ENCODE data around the gene NR1I2. TPM values are rescaled to one million over a fixed set of nuclear protein-coding genes. Genes with fewer than 3 reads are reported as not detected.

Gene NR1I2
- total RNA-seq, 1 donor from 2014 or later: 0.13 TPM

DNA sequence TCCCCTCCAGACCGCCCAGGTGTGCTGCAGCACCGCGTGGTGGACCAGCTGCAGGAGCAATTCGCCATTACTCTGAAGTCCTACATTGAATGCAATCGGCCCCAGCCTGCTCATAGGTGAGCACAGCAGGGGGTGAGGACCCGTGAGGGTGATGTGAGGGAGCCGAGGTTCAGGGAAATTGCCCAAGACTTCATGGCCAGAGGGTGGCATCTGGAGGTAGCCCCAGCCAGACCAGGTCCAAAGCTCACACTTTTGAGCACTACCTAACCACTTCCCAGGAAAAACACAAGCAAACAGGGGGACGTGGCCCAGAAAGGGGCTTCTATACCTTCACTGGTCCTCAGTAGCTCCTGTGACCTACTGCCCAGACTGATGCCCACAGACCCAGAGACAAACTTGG, 33.8 kb downstream of the NR1I2 start:
- H3K4me3 Mint-ChIP-seq: no peak overlapping the region

DNA sequence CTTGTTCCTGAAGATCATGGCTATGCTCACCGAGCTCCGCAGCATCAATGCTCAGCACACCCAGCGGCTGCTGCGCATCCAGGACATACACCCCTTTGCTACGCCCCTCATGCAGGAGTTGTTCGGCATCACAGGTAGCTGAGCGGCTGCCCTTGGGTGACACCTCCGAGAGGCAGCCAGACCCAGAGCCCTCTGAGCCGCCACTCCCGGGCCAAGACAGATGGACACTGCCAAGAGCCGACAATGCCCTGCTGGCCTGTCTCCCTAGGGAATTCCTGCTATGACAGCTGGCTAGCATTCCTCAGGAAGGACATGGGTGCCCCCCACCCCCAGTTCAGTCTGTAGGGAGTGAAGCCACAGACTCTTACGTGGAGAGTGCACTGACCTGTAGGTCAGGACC, 35.2 kb downstream of the NR1I2 start:
- no peaks in the 10 kb centered on the region for H3K9me3 Mint-ChIP-seq
- no peak overlapping the region for H3K4me3 Mint-ChIP-seq
- H3K36me3 Mint-ChIP-seq (ENCODE audit: low read depth): no peaks in the 10 kb centered on the region
- intact Hi-C loops (cut with micrococcal nuclease): no loop called here
- no peaks in the 10 kb centered on the region for H3K4me1 Mint-ChIP-seq (ENCODE audit: low read depth)
- H3K27me3 Mint-ChIP-seq (ENCODE audit: insufficient read depth): peaks cover 4% of the 10 kb centered on the region
- no peak for DNase-seq (ENCODE audit: low spot score)
- H3K27ac Mint-ChIP-seq: no peak overlapping the region

More for the DNA sequence above, 33.8 kb downstream of the NR1I2 start:
- intact Hi-C loops (cut with micrococcal nuclease): no loop called here
- H3K4me1 Mint-ChIP-seq (ENCODE audit: low read depth): no peaks in the 10 kb centered on the region
- DNase-seq (ENCODE audit: low spot score): no peak
- H3K27me3 Mint-ChIP-seq (ENCODE audit: insufficient read depth): peaks cover 4% of the 10 kb centered on the region
- no peaks in the 10 kb centered on the region for H3K9me3 Mint-ChIP-seq
- H3K36me3 Mint-ChIP-seq (ENCODE audit: low read depth): no peaks in the 10 kb centered on the region
- H3K27ac Mint-ChIP-seq: no peak overlapping the region

DNA sequence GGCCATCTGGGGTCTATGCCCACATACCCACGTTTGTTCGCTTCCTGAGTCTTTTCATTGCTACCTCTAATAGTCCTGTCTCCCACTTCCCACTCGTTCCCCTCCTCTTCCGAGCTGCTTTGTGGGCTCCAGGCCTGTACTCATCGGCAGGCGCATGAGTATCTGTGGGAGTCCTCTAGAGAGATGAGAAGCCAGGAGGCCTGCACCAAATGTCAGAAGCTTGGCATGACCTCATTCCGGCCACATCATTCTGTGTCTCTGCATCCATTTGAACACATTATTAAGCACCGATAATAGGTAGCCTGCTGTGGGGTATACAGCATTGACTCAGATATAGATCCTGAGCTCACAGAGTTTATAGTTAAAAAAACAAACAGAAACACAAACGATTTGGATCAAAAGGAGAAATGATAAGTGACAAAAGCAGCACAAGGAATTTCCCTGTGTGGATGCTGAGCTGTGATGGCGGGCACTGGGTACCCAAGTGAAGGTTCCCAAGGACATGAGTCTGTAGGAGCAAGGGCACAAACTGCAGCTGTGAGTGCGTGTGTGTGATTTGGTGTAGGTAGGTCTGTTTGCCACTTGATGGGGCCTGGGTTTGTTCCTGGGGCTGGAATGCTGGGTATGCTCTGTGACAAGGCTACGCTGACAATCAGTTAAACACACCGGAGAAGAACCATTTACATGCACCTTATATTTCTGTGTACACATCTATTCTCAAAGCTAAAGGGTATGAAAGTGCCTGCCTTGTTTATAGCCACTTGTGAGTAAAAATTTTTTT, 35.9 kb downstream of the NR1I2 start:
- Mint-ChIP-seq H3K27ac (no peak overlapping the region), H3K4me1 (ENCODE audit: low read depth) (no peaks in the 10 kb centered on the region), H3K4me3 (no peak overlapping the region), H3K9me3 (no peaks in the 10 kb centered on the region), H3K27me3 (ENCODE audit: insufficient read depth) (peaks cover 1% of the 10 kb centered on the region), H3K36me3 (ENCODE audit: low read depth) (no peaks in the 10 kb centered on the region)
- intact Hi-C loops (cut with micrococcal nuclease): no loop called here
- DNase-seq (ENCODE audit: low spot score): no peak

GRCh38 chr3:119818937-119819336, 37.0 kb downstream of the NR1I2 start:
- Mint-ChIP-seq H3K27ac (no peak overlapping the region), H3K27me3 (ENCODE audit: insufficient read depth) (peaks cover 1% of the 10 kb centered on the region), H3K4me1 (ENCODE audit: low read depth) (no peaks in the 10 kb centered on the region), H3K36me3 (ENCODE audit: low read depth) (peaks cover 2% of the 10 kb centered on the region), H3K4me3 (no peak overlapping the region), H3K9me3 (no peaks in the 10 kb centered on the region)
- DNase-seq (ENCODE audit: low spot score): no peak
- intact Hi-C loops (cut with micrococcal nuclease): no loop called here

DNA sequence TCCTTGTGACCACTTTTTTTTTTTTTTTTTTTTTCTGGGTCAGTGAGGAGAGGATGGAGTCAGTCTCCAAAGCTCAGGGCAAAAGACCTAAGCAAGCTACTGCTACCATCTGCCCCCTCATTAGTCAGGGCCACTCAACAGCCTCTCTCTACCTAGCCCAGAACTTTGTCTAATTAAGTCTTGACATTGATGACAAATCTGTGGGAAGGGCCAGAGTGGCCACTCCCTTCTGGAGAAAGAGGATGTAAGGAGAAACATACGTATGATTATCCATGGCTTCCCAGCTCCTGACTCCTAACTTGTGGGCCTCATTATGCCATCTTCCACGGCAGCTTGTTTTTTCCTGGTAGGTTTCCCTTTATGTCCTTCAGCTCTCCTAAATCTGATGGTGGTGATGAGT, 37.9 kb downstream of the NR1I2 start:
- intact Hi-C loops (cut with micrococcal nuclease): loop anchor here (2.0 to 5.0 kb wide), 3 partner anchors 327 to 737 kb away; no protein-coding TSS in a partner anchor
- H3K36me3 Mint-ChIP-seq (ENCODE audit: low read depth): peaks cover 2% of the 10 kb centered on the region

DNA sequence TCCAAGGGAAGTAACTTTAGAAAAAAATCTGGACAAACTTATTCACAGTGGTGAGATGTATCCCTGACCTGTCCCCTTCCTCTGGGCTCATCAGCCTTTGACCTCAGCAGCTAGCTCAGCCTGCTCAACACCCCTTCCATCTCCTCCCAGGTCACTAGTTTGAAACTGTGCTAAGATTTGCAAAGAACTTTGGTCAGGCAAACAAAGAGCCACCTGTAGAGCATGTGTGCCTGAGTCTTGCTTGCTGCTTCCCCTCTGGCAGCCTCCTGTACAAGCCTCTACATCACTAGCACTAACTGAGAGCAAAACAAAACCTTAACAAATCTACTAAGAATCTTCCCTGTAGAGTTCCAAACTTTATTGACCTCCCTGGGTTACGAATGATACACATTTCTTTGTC, 43.9 kb downstream of the NR1I2 start:
- Mint-ChIP-seq H3K4me3 (no peak overlapping the region), H3K4me1 (ENCODE audit: low read depth) (no peaks in the 10 kb centered on the region), H3K9me3 (no peaks in the 10 kb centered on the region), H3K36me3 (ENCODE audit: low read depth) (peaks cover 9% of the 10 kb centered on the region), H3K27me3 (ENCODE audit: insufficient read depth) (no peaks in the 10 kb centered on the region), H3K27ac (no peak overlapping the region)
- intact Hi-C loops (cut with micrococcal nuclease): no loop called here
- DNase-seq (ENCODE audit: low spot score): no peak

More for the DNA sequence above, 37.9 kb downstream of the NR1I2 start:
- Mint-ChIP-seq H3K27me3 (ENCODE audit: insufficient read depth) (peaks cover 1% of the 10 kb centered on the region), H3K9me3 (no peaks in the 10 kb centered on the region), H3K27ac (no peak overlapping the region), H3K4me3 (no peak overlapping the region), H3K4me1 (ENCODE audit: low read depth) (no peaks in the 10 kb centered on the region)
- DNase-seq (ENCODE audit: low spot score): no peak

- no peak for DNase-seq (ENCODE audit: low spot score)
- Mint-ChIP-seq H3K4me3 (no peak overlapping the region), H3K9me3 (no peaks in the 10 kb centered on the region), H3K4me1 (ENCODE audit: low read depth) (no peaks in the 10 kb centered on the region), H3K27ac (no peak overlapping the region), H3K27me3 (ENCODE audit: insufficient read depth) (no peaks in the 10 kb centered on the region), H3K36me3 (ENCODE audit: low read depth) (peaks cover 9% of the 10 kb centered on the region)
- intact Hi-C loops (cut with micrococcal nuclease): no loop called here
Measured at GRCh38 chr3:119826711-119827608, 45.1 kb downstream of the NR1I2 start.

DNA sequence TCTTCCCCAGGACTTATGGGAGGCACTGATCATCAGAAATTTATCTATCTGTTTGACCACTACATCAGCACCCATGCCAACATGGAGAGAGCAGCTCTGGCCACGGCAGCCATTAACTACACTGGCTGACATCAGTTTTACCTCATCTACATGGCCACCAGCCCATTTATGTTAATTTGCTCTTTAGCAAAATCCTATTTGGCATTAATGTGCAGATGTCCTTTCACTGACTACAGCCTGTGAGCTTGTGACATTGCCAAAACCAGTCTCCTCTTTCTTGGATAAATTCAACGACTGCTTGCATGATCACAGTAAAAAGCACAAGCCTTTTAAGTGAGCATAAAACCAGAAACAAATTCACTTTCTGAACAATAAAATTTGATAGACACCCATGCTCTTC, 47.5 kb downstream of the NR1I2 start:
- Mint-ChIP-seq H3K4me1 (ENCODE audit: low read depth) (peaks cover 1% of the 10 kb centered on the region), H3K9me3 (no peaks in the 10 kb centered on the region), H3K27ac (no peak overlapping the region), H3K4me3 (no peak overlapping the region), H3K36me3 (ENCODE audit: low read depth) (peaks cover 6% of the 10 kb centered on the region), H3K27me3 (ENCODE audit: insufficient read depth) (no peaks in the 10 kb centered on the region)
- no peak for DNase-seq (ENCODE audit: low spot score)
- intact Hi-C loops (cut with micrococcal nuclease): no loop called here

DNA sequence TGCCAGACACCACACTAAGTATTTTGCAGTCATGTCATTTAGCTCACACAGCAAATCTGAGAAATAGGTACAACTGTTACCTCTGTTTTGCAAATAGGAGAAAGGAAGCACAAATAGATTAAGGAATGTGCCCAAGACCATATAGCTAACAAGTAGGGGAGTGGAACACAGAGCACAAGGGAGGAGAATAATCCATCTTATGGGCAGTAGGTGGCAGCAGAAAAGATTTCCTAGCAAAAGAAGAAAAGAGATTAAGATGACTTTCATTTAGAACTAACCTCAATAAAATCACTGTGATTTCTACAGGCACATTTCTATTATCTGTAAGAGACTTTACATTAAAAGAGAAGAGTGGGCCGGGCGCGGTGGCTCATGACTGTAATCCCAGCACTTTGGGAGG, 49.1 kb downstream of the NR1I2 start:
- Mint-ChIP-seq H3K27ac (no peak overlapping the region), H3K9me3 (no peaks in the 10 kb centered on the region), H3K4me3 (no peak overlapping the region), H3K27me3 (ENCODE audit: insufficient read depth) (no peaks in the 10 kb centered on the region), H3K36me3 (ENCODE audit: low read depth) (peaks cover 5% of the 10 kb centered on the region), H3K4me1 (ENCODE audit: low read depth) (peaks cover 7% of the 10 kb centered on the region)
- no peak for DNase-seq (ENCODE audit: low spot score)
- intact Hi-C loops (cut with micrococcal nuclease): no loop called here

DNA sequence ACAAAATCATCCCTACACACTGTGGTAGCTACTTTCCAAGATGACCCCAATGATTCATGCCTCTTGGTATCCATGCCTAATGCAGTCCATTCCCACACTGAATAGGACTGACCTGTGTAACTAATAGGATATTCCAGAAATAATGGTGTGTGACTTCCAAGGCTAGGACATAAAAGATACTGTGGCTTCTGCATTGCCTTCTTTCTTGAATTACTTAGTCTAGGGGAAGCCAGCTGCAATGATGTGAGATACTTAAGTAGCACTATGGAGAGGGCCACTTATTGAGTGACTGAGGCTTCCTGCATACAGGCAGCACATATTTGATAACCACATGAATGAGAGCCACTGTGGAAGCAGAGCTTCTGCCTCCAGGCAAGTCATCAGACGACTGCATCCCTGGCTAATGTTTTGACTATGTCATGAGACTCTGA, 50.1 kb downstream of the NR1I2 start:
- DNase-seq (ENCODE audit: low spot score): no peak
- no peak overlapping the region for H3K4me3 Mint-ChIP-seq
- intact Hi-C loops (cut with micrococcal nuclease): no loop called here
- H3K4me1 Mint-ChIP-seq (ENCODE audit: low read depth): peaks cover 7% of the 10 kb centered on the region
- H3K36me3 Mint-ChIP-seq (ENCODE audit: low read depth): peaks cover 7% of the 10 kb centered on the region
- H3K27me3 Mint-ChIP-seq (ENCODE audit: insufficient read depth): no peaks in the 10 kb centered on the region
- H3K27ac Mint-ChIP-seq: no peak overlapping the region
- no peaks in the 10 kb centered on the region for H3K9me3 Mint-ChIP-seq

DNA sequence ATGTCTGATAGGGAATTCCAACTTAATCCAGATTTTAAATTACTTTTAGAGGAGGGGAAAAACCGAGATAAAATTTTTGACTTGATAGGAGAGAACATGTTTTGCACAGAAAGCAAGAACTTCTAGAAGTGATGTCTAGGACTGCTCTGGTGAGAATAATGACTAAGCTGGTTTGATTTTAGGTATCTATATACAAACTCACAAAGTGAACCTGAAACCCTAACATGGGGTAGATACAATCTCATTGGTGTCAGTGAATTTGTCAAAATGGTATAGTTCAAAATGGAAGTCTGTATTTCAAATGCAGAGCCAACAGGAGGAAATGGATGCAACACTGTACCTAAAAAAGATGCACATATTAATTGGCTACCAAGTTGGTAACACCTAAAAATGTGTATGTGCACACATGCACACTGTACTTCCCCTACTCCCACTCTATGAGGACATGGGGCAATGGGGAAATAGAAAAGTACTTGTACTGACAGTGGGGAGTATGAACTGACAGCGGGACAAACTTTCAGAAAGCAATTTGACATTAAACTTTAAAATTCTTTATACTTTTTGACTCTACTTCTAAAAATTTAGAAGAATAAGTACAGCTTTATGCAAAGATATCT, 53.0 kb downstream of the NR1I2 start:
- intact Hi-C loops (cut with micrococcal nuclease): no loop called here

DNA sequence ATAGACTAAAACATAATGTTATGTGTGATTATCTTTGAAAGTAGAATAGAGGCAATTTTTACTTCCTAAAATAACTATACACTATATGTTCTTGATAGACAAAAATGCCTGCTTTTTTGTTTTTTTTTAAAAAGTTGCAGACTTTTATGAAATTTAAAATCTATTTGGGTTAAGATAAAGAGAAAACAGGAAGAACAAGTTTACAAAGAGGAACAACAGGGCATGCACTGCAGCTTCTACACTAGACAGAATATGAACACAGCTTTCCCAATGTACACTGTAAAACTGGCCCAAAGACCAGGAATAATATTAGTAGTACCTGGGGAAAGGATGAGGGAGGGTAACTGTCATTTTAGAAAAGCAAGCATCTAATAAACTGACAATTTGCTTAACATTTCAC, 53.7 kb downstream of the NR1I2 start:
- H3K4me3 Mint-ChIP-seq: no peak overlapping the region
- H3K4me1 Mint-ChIP-seq (ENCODE audit: low read depth): peaks cover 7% of the 10 kb centered on the region
- peaks cover 7% of the 10 kb centered on the region for H3K36me3 Mint-ChIP-seq (ENCODE audit: low read depth)
- H3K27ac Mint-ChIP-seq: no peak overlapping the region
- H3K9me3 Mint-ChIP-seq: no peaks in the 10 kb centered on the region
- intact Hi-C loops (cut with micrococcal nuclease): no loop called here
- no peaks in the 10 kb centered on the region for H3K27me3 Mint-ChIP-seq (ENCODE audit: insufficient read depth)
- no peak for DNase-seq (ENCODE audit: low spot score)

More for the DNA sequence above, 53.0 kb downstream of the NR1I2 start:
- Mint-ChIP-seq H3K4me1 (ENCODE audit: low read depth) (peaks cover 7% of the 10 kb centered on the region), H3K36me3 (ENCODE audit: low read depth) (peaks cover 9% of the 10 kb centered on the region), H3K4me3 (no peak overlapping the region), H3K27me3 (ENCODE audit: insufficient read depth) (no peaks in the 10 kb centered on the region), H3K9me3 (no peaks in the 10 kb centered on the region), H3K27ac (no peak overlapping the region)
- DNase-seq (ENCODE audit: low spot score): no peak

Measured in activated T-helper 1 cell treated with anti-CD3 and anti-CD28 coated beads, Interleukin-12 subunit alpha, Interleukin-12 subunit beta, Interleukin-2, Interleukin-4 antibody, amounts not matched to agents 30 ng/mL and 10 ng/mL and 1 ng/mL, durations not matched to agents 14 hours and 24 hours and 36 hours (primary cell).